ENCODE measurements around the gene ITGB5. TPM values are rescaled to one million over a fixed set of nuclear protein-coding genes. Genes with fewer than 3 reads are reported as not detected.

ITGB5 gene
- total RNA-seq, 1 experiment from 2014 or later, result 146 TPM

GRCh38 chr3:124895756-124896155 is 8.6 kb upstream of the ITGB5 start:
- Mint-ChIP-seq H3K4me3 (no peak overlapping the region), H3K27me3 (ENCODE audit: low read depth) (no peaks in the 10 kb centered on the region), H3K36me3 (ENCODE audit: insufficient read depth in 1 of 3, low read depth in 3 of 3) (no peaks in the 10 kb centered on the region), H3K27ac (no peak overlapping the region), H3K9me3 (no peaks in the 10 kb centered on the region), H3K4me1 (peaks cover under 1 to 6% of the 10 kb centered on the region in 2 experiments; a peak in 3 of 4 replicates)
- Histone ChIP-seq H3K14ac (ENCODE audit: insufficient read depth, low read length) (no peak overlapping the region), H3K79me1 (ENCODE audit: insufficient read depth, low read depth, low read length, poor library complexity, severe bottlenecking) (no peaks in the 10 kb centered on the region), H3K79me2 (ENCODE audit: insufficient read depth, low read length) (no peaks in the 10 kb centered on the region), H4K91ac (ENCODE audit: insufficient read length, low read depth, low read length) (no peak overlapping the region), H2BK15ac (ENCODE audit: low read depth, low read length) (no peak overlapping the region), H3K9me3 (ENCODE audit: control insufficient read depth, low read depth, low read length) (no peaks in the 10 kb centered on the region), H2AFZ (ENCODE audit: low read length) (no peak overlapping the region), H2BK5ac (ENCODE audit: insufficient read length, low read length) (no peak overlapping the region), H3T11ph (ENCODE audit: low read length) (no peak overlapping the region), H3K27ac (ENCODE audit: insufficient read length, low read depth, low read length) (no peak overlapping the region), H4K5ac (ENCODE audit: insufficient read length, low read depth, low read length) (no peak overlapping the region), H3K18ac (ENCODE audit: insufficient read length, low read depth, low read length) (no peak overlapping the region), H3K23me2 (ENCODE audit: insufficient read length, low read depth, low read length, poor library complexity, severe bottlenecking) (no peaks in the 10 kb centered on the region), H3K56ac (ENCODE audit: insufficient read length, low read depth, low read length) (no peak overlapping the region), H4K8ac (replicated peaks; ENCODE audit: insufficient read length, low read depth, low read length) (no peak overlapping the region), H3K9ac (ENCODE audit: extremely low read depth, insufficient read length, low read length) (no peak overlapping the region), H2BK120ac (ENCODE audit: low read depth, low read length, poor library complexity, severe bottlenecking) (no peak overlapping the region), H2AK5ac (ENCODE audit: insufficient read length, low read length) (no peak overlapping the region), H3K27me3 (ENCODE audit: insufficient read depth, low read length) (no peaks in the 10 kb centered on the region), H4K20me1 (ENCODE audit: control insufficient read depth, insufficient read depth, insufficient read length) (no peaks in the 10 kb centered on the region), H2BK20ac (ENCODE audit: low read depth, low read length, poor library complexity, severe bottlenecking) (no peak overlapping the region), H3K4me1 (ENCODE audit: insufficient read depth, low read length) (no peaks in the 10 kb centered on the region), H2BK12ac (ENCODE audit: insufficient read length, low read depth, low read length) (no peak overlapping the region), H3K4ac (ENCODE audit: low read depth, low read length) (no peak overlapping the region), H3K4me2 (ENCODE audit: insufficient read depth, insufficient read length, low read length) (no peak overlapping the region), H3K23ac (ENCODE audit: insufficient read length, low read depth, low read length) (no peak overlapping the region)
- WGBS (ENCODE audit: extremely low coverage, insufficient read length, low lambda C conversion rate), result no CpG with 5 or more reads among the region's 7 CpGs
- no peak for DNase-seq
- no peak for TF ChIP-seq CTCF (conservative IDR thresholded peaks at IDR 0.05)
